H9 (cell line): ENCODE data around the gene MSL1. TPM values are rescaled to one million over a fixed set of nuclear protein-coding genes. Genes with fewer than 3 reads are reported as not detected.

Source experiments
- DNase-seq: peaks from one replicate; pipeline ENCODE4 v3.0.0-alpha.2; 2017
- H2AFZ ChIP-seq: one replicate; pipeline ENCODE4 v1.6.1; 2013; ENCODE audit warnings: mild to moderate bottlenecking, low read length, control low read depth, moderate library complexity
- H2AK5ac ChIP-seq: 2 replicates; pipeline ENCODE4 v1.6.1; 2013; ENCODE audit warnings: low read length, control low read depth, mixed read lengths; ENCODE audit not compliant: insufficient read length
- H2BK120ac ChIP-seq: one replicate; pipeline ENCODE4 v1.6.1; 2013; ENCODE audit warnings: low read depth, mild to moderate bottlenecking, low read length, control low read depth, inconsistent platforms; ENCODE audit not compliant: poor library complexity, severe bottlenecking
- H2BK12ac ChIP-seq: 2 replicates; pipeline ENCODE4 v1.6.1; 2013; ENCODE audit warnings: low read length, control low read depth, mixed read lengths, low read depth; ENCODE audit not compliant: insufficient read length
- H2BK15ac ChIP-seq: 2 replicates; pipeline ENCODE4 v1.6.1; 2013; ENCODE audit warnings: low read depth, low read length, control low read depth
- H2BK20ac ChIP-seq: one replicate; pipeline ENCODE4 v1.6.1; 2013; ENCODE audit warnings: low read depth, mild to moderate bottlenecking, low read length, control low read depth, inconsistent platforms; ENCODE audit not compliant: poor library complexity, severe bottlenecking
- H2BK5ac ChIP-seq: 2 replicates; pipeline ENCODE4 v1.6.1; 2013; ENCODE audit warnings: low read length, control low read depth, mixed read lengths; ENCODE audit not compliant: insufficient read length
- H3K14ac ChIP-seq: 2 replicates; pipeline ENCODE4 v1.6.1; 2013; ENCODE audit warnings: low read length, control low read depth; ENCODE audit not compliant: insufficient read depth
- H3K18ac ChIP-seq: 2 replicates; pipeline ENCODE4 v1.6.1; 2013; ENCODE audit warnings: low read depth, mild to moderate bottlenecking, mixed read lengths, low read length, control low read depth; ENCODE audit not compliant: insufficient read length
- H3K23ac ChIP-seq: 2 replicates; pipeline ENCODE4 v1.6.1; 2013; ENCODE audit warnings: low read length, control low read depth, mixed read lengths, low read depth; ENCODE audit not compliant: insufficient read length
- H3K23me2 ChIP-seq: 2 replicates; pipeline ENCODE4 v1.6.1; 2013; ENCODE audit warnings: low read depth, mild to moderate bottlenecking, mixed read lengths, low read length, control low read depth; ENCODE audit not compliant: insufficient read length, poor library complexity, severe bottlenecking
- H3K27ac ChIP-seq: 2 replicates; pipeline ENCODE4 v1.5.1; 2013; ENCODE audit warnings: low read length, control low read depth, mixed read lengths, low read depth; ENCODE audit not compliant: insufficient read length
- H3K27me3 ChIP-seq: 2 replicates; pipeline ENCODE4 v1.6.1; 2013; ENCODE audit warnings: low read length, control low read depth, inconsistent platforms; ENCODE audit not compliant: insufficient read depth
- H3K4ac ChIP-seq: 2 replicates; pipeline ENCODE4 v1.6.1; 2013; ENCODE audit warnings: low read depth, mild to moderate bottlenecking, control low read depth, inconsistent platforms, low read length, moderate library complexity
- H3K4me1 ChIP-seq: 2 replicates; pipeline ENCODE4 v1.6.1; 2013; ENCODE audit warnings: low read length, control low read depth, inconsistent platforms; ENCODE audit not compliant: insufficient read depth
- H3K4me2 ChIP-seq: 2 replicates; pipeline ENCODE4 v1.6.1; 2013; ENCODE audit warnings: low read length, control low read depth, mixed read lengths; ENCODE audit not compliant: insufficient read length, insufficient read depth
- H3K56ac ChIP-seq: 2 replicates; pipeline ENCODE4 v1.6.1; 2013; ENCODE audit warnings: low read depth, mild to moderate bottlenecking, mixed read lengths, low read length, control low read depth; ENCODE audit not compliant: insufficient read length
- H3K79me1 ChIP-seq: 2 replicates; pipeline ENCODE4 v1.6.1; 2013; ENCODE audit warnings: low read depth, mild to moderate bottlenecking, moderate library complexity, low read length, control low read depth, inconsistent platforms; ENCODE audit not compliant: insufficient read depth, poor library complexity, severe bottlenecking
- H3K79me2 ChIP-seq: 2 replicates; pipeline ENCODE4 v1.6.1; 2013; ENCODE audit warnings: low read length, control low read depth, inconsistent platforms; ENCODE audit not compliant: insufficient read depth
- H3K9ac ChIP-seq: 2 replicates; pipeline ENCODE4 v1.6.1; 2013; ENCODE audit warnings: low read length, control low read depth, mixed read lengths; ENCODE audit not compliant: insufficient read length; ENCODE audit errors: extremely low read depth
- H3K9me3 ChIP-seq: one replicate; pipeline ENCODE4 v1.6.1; 2013; ENCODE audit warnings: low read depth, low read length, inconsistent platforms; ENCODE audit not compliant: control insufficient read depth
- H3T11ph ChIP-seq: one replicate; pipeline ENCODE4 v1.6.1; 2013; ENCODE audit warnings: mild to moderate bottlenecking, low read length, control low read depth, inconsistent platforms
- H4K20me1 ChIP-seq: one replicate; pipeline ENCODE4 v1.6.1; 2013; ENCODE audit not compliant: control insufficient read depth, insufficient read length, insufficient read depth
- H4K5ac ChIP-seq: 2 replicates; pipeline ENCODE4 v1.6.1; 2013; ENCODE audit warnings: low read depth, mild to moderate bottlenecking, mixed read lengths, low read length, control low read depth; ENCODE audit not compliant: insufficient read length
- H4K8ac ChIP-seq: replicated peaks from 2 replicates; pipeline ENCODE4 v1.6.1; 2013; ENCODE audit warnings: low read length, control low read depth, mixed read lengths, low read depth; ENCODE audit not compliant: insufficient read length
- H4K91ac ChIP-seq: 2 replicates; pipeline ENCODE4 v1.6.1; 2013; ENCODE audit warnings: low read depth, mild to moderate bottlenecking, moderate library complexity, mixed read lengths, low read length, control low read depth; ENCODE audit not compliant: insufficient read length
- H3K27ac Mint-ChIP-seq, 3 experiments: 2 replicates in 2 of 3; 3 replicates in 1 of 3; pipeline ENCODE4 v1.8.0; 2020 to 2021; ENCODE audit warnings: mixed read lengths in 3 of 3, mild to moderate bottlenecking in 1 of 3, moderate library complexity in 1 of 3
- H3K27me3 Mint-ChIP-seq: 2 replicates; pipeline ENCODE4 v1.8.0; 2021; ENCODE audit warnings: low read depth, mild to moderate bottlenecking, moderate library complexity, mixed read lengths
- H3K36me3 Mint-ChIP-seq, 3 experiments: 2 replicates in 2 of 3; 3 replicates in 1 of 3; pipeline ENCODE4 v1.8.0; 2020 to 2021; ENCODE audit warnings: low read depth in 3 of 3, mixed read lengths in 3 of 3; ENCODE audit not compliant: insufficient read depth in 1 of 3
- H3K4me1 Mint-ChIP-seq, 2 experiments: 2 replicates each; pipeline ENCODE4 v1.8.0; 2020; ENCODE audit warnings: mixed read lengths in 2 of 2
- H3K4me3 Mint-ChIP-seq, 2 experiments: 2 replicates in 1 of 2; 3 replicates in 1 of 2; pipeline ENCODE4 v1.8.0; 2020 to 2021; ENCODE audit warnings: mild to moderate bottlenecking in 2 of 2, mixed read lengths in 2 of 2, moderate library complexity in 1 of 2
- H3K9me3 Mint-ChIP-seq, 2 experiments: 2 replicates in 1 of 2; 3 replicates in 1 of 2; pipeline ENCODE4 v1.8.0; 2020; ENCODE audit warnings: mild to moderate bottlenecking in 2 of 2, mixed read lengths in 2 of 2, moderate library complexity in 1 of 2
- CTCF ChIP-seq: fragments of 200-600 bp; sonication (generic); conservative IDR thresholded peaks from 3 replicates; pipeline ENCODE4 v1.8.0; 2021; ENCODE audit warnings: antibody characterized with exemption, mild to moderate bottlenecking
- WGBS: extraction: QIAGEN DNeasy Blood & Tissue Kit; methylation state at CpG from one replicate; pipeline ENCODE4 v1.1.7; 2013; ENCODE audit warnings: missing lambda C conversion rate, low lambda C conversion rate, mixed read lengths; ENCODE audit not compliant: insufficient read length; ENCODE audit errors: extremely low coverage; 5-methylcytosine and 5-hydroxymethylcytosine counted together
- total RNA-seq: library from RNA; stranded (reverse); gene quantifications from 2 replicates; pipeline ENCODE4 v1.2.1, GENCODE V29; 2021

Gene MSL1
- total RNA-seq, 1 experiment from 2014 or later = 105 TPM

GRCh38 chr17:40074175-40074512 lies 47.6 kb upstream of the MSL1 start:
- Histone ChIP-seq H2BK20ac (no peak overlapping the region), H2AK5ac (no peak overlapping the region), H3K56ac (no peak overlapping the region), H2BK5ac (no peak overlapping the region), H3K27me3 (no peaks in the 10 kb centered on the region), H3K27ac (no peak overlapping the region), H2AFZ (no peak overlapping the region), H2BK15ac (no peak overlapping the region), H3K4me2 (no peak overlapping the region), H3K23me2 (peaks cover 2% of the 10 kb centered on the region), H4K5ac (no peak overlapping the region), H3K4me1 (peaks cover 18% of the 10 kb centered on the region; the same call in 1 of the 2 replicates), H3K4ac (no peak overlapping the region), H3K9ac (no peak overlapping the region), H4K91ac (no peak overlapping the region), H3K18ac (no peak overlapping the region), H2BK12ac (no peak overlapping the region), H4K8ac (no peak overlapping the region), H3K14ac (no peak overlapping the region), H3K79me1 (no peaks in the 10 kb centered on the region), H3T11ph (no peak overlapping the region), H3K9me3 (no peaks in the 10 kb centered on the region), H3K79me2 (no peaks in the 10 kb centered on the region), H4K20me1 (no peaks in the 10 kb centered on the region), H3K23ac (no peak overlapping the region), H2BK120ac (no peak overlapping the region)
- Mint-ChIP-seq H3K36me3 (peaks cover 0 to 7% (median 4%) of the 10 kb centered on the region in 3 experiments; a peak in 3 of 7 replicates), H3K9me3 (no peaks in the 10 kb centered on the region), H3K4me1 (peaks cover 45 to 64% of the 10 kb centered on the region in 2 experiments), H3K27me3 (peaks cover 2% of the 10 kb centered on the region; the same call in 1 of the 2 replicates), H3K27ac (no peak overlapping the region), H3K4me3 (no peak overlapping the region)
- no peak for TF ChIP-seq CTCF
- DNase-seq = no peak
- WGBS = no CpG with 5 or more reads among the region's 8 CpGs
